KMS-11 (cell line): ENCODE data around the gene RBM20.

Experiments used
- H2AFZ ChIP-seq: fragments of 200-600 bp; sonication (generic); 2 replicates; pipeline ENCODE4 v1.6.1; 2016; ENCODE audit warnings: antibody characterized with exemption, mixed run types, low read depth
- H3K27ac ChIP-seq: fragments of 200-600 bp; sonication (generic); 2 replicates; pipeline ENCODE4 v1.6.1; 2016; ENCODE audit warnings: mild to moderate bottlenecking, mixed run types
- H3K27me3 ChIP-seq: fragments of 200-600 bp; sonication (generic); 2 replicates; pipeline ENCODE4 v1.6.1; 2017; ENCODE audit warnings: mild to moderate bottlenecking, low read depth, mixed run types, moderate library complexity; ENCODE audit not compliant: insufficient read depth
- H3K36me3 ChIP-seq: fragments of 200-600 bp; sonication (generic); 2 replicates; pipeline ENCODE4 v1.6.1; 2017; ENCODE audit warnings: mild to moderate bottlenecking, mixed run types; ENCODE audit not compliant: insufficient read depth
- H3K4me1 ChIP-seq: fragments of 200-600 bp; sonication (generic); 2 replicates; pipeline ENCODE4 v1.6.1; 2016; ENCODE audit warnings: mild to moderate bottlenecking, low read depth, mixed run types; ENCODE audit not compliant: poor library complexity, severe bottlenecking
- H3K4me2 ChIP-seq: fragments of 200-600 bp; sonication (generic); 2 replicates; pipeline ENCODE4 v1.7.0; 2016; ENCODE audit warnings: mild to moderate bottlenecking, mixed run types
- H3K4me3 ChIP-seq: fragments of 200-600 bp; sonication (generic); IDR thresholded peaks from 2 replicates; pipeline ENCODE4 v1.6.1; 2017; ENCODE audit warnings: low read depth, low read length, mixed read lengths; ENCODE audit not compliant: insufficient read depth
- H3K79me2 ChIP-seq: fragments of 200-600 bp; sonication (generic); 2 replicates; pipeline ENCODE4 v1.6.1; 2016; ENCODE audit warnings: low read depth, mixed run types; ENCODE audit not compliant: insufficient read depth
- H3K9ac ChIP-seq: fragments of 200-600 bp; sonication (generic); 2 replicates; pipeline ENCODE4 v1.6.1; 2016; ENCODE audit warnings: mild to moderate bottlenecking, mixed run types
- H4K20me1 ChIP-seq: fragments of 200-600 bp; sonication (generic); 2 replicates; pipeline ENCODE4 v1.6.1; 2016; ENCODE audit warnings: mild to moderate bottlenecking, mixed run types; ENCODE audit not compliant: insufficient read depth
- CTCF ChIP-seq: fragments of 200-600 bp; sonication (generic); conservative IDR thresholded peaks from 2 replicates; pipeline ENCODE4 v1.6.1; 2017; ENCODE audit warnings: low read depth, mild to moderate bottlenecking, antibody characterized with exemption, low read length, moderate library complexity, mixed read lengths

Gene RBM20

GRCh38 chr10:110753462-110753861 is 109.3 kb downstream of the RBM20 start:
- Histone ChIP-seq H3K27me3 (no peaks in the 10 kb centered on the region), H4K20me1 (no peaks in the 10 kb centered on the region), H3K27ac (no peak overlapping the region), H3K4me1 (peaks cover under 1% of the 10 kb centered on the region), H3K36me3 (no peaks in the 10 kb centered on the region), H3K4me2 (no peak overlapping the region), H3K9ac (no peak overlapping the region), H3K79me2 (no peaks in the 10 kb centered on the region), H3K4me3 (no peak overlapping the region), H2AFZ (no peak overlapping the region)
- no peak for TF ChIP-seq CTCF

GRCh38 chr10:110754375-110755105 is 110.4 kb downstream of the RBM20 start:
- H4K20me1 ChIP-seq, result no peaks in the 10 kb centered on the region
- TF ChIP-seq CTCF, result no peak
- no peak overlapping the region for H3K27ac ChIP-seq
- no peak overlapping the region for H3K9ac ChIP-seq
- no peaks in the 10 kb centered on the region for H3K27me3 ChIP-seq
- H2AFZ ChIP-seq, result no peak overlapping the region
- no peaks in the 10 kb centered on the region for H3K36me3 ChIP-seq
- H3K4me2 ChIP-seq, result no peak overlapping the region
- no peaks in the 10 kb centered on the region for H3K4me1 ChIP-seq
- no peak overlapping the region for H3K4me3 ChIP-seq
- H3K79me2 ChIP-seq, result no peaks in the 10 kb centered on the region

GRCh38 chr10:110755781-110756180 is 111.6 kb downstream of the RBM20 start:
- Histone ChIP-seq H3K4me3 (no peak overlapping the region), H3K4me2 (no peak overlapping the region), H3K27ac (no peak overlapping the region), H3K9ac (no peak overlapping the region), H3K79me2 (no peaks in the 10 kb centered on the region), H4K20me1 (no peaks in the 10 kb centered on the region), H2AFZ (no peak overlapping the region), H3K27me3 (no peaks in the 10 kb centered on the region), H3K4me1 (no peaks in the 10 kb centered on the region), H3K36me3 (no peaks in the 10 kb centered on the region)
- TF ChIP-seq CTCF, result no peak

GRCh38 chr10:110756876-110757275 is 112.7 kb downstream of the RBM20 start:
- Histone ChIP-seq H2AFZ (no peak overlapping the region), H3K27ac (no peak overlapping the region), H3K4me1 (no peaks in the 10 kb centered on the region), H3K79me2 (no peaks in the 10 kb centered on the region), H3K9ac (no peak overlapping the region), H3K4me3 (no peak overlapping the region), H3K4me2 (no peak overlapping the region), H3K36me3 (no peaks in the 10 kb centered on the region), H4K20me1 (no peaks in the 10 kb centered on the region), H3K27me3 (no peaks in the 10 kb centered on the region)
- TF ChIP-seq CTCF, result no peak
